ENCODE results near the gene TTC8. TPM values are rescaled to one million over a fixed set of nuclear protein-coding genes. Genes with fewer than 3 reads are reported as not detected.
"Not testable (repeated sequence)": the region's sequence is repeated elsewhere in the genome, so short reads cannot be mapped to it uniquely, and the experiment has no call there.

The TTC8 gene
- total RNA-seq, 1 experiment from 2014 or later: 25.7 TPM

DNA sequence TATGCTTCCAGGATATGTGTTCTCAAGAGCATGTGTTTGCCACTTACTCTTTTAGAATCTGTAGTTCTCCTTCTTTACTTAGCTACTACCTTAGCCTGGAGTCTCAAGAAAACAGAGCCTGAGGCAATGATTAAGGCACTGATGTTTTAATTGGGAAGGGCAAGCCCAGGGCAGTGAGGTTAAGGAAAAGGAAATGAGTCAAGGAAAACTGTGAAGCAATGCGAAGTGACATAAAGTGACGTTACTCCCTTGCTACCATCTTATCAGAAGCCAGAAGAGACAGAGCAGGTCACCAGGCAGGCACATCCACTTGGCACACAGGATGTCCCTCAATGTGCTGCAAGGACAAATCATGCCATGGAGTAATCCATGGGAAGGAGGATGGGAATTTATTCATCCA lies 20.4 kb upstream of the TTC8 start:
- Histone ChIP-seq H3K9me3 (replicated peaks) (no peaks in the 10 kb centered on the region), H3K27ac (no peak overlapping the region), H3K4me3 (no peak overlapping the region), H3K36me3 (no peaks in the 10 kb centered on the region), H3K4me1 (replicated peaks) (no peaks in the 10 kb centered on the region), H3K27me3 (replicated peaks) (no peaks in the 10 kb centered on the region)
- no peak for DNase-seq (ENCODE audit: low read depth in 1 of 2, low spot score in 2 of 2)

DNA sequence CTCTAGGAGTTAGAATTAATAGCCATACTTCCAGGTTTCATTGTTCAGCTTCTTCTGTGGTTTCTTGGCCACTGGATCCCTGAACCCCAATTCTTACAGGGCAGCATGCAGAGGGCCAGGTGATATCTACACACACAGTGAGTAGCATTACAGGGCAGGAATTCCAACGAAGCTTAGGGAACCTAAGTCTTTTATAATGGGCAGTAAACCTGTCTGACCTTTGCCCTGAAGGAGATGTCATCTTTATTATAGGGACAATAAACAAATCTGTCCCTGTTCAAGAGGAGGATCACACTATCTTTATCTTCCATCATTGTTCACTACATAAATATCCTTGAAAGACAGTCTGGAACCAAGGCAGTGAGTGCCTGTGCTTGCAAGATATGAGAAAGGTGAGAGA lies 20.0 kb upstream of the TTC8 start:
- Histone ChIP-seq H3K4me3 (no peak overlapping the region), H3K36me3 (no peaks in the 10 kb centered on the region), H3K27ac (no peak overlapping the region), H3K9me3 (replicated peaks) (no peaks in the 10 kb centered on the region), H3K27me3 (replicated peaks) (no peaks in the 10 kb centered on the region), H3K4me1 (replicated peaks) (no peaks in the 10 kb centered on the region)
- DNase-seq (ENCODE audit: low read depth in 1 of 2, low spot score in 2 of 2): no peak

DNA sequence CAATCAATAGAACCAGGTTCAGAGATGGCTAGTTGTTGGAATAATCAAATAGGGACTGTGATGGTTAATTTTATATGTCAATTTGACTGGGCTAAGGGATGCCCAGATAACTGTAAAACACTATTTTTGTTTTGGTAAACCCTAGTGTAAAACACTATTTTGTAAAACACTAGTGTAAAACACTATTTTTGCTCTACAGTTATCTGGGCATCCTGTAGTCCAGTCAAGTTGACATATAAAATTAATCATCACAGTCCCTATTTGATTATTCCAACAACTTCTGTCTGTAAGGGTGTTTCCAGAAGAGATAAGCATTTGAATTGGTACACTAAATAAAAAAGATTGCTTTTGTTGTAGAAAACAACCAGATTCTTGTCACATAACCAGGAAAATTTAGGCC lies 16.1 kb upstream of the TTC8 start:
- H3K27me3 ChIP-seq (replicated peaks): peaks cover 3% of the 10 kb centered on the region; the same call in 1 of the 2 replicates
- no peak overlapping the region for H3K27ac ChIP-seq
- H3K36me3 ChIP-seq: no peaks in the 10 kb centered on the region
- H3K4me1 ChIP-seq (replicated peaks): no peaks in the 10 kb centered on the region
- H3K9me3 ChIP-seq (replicated peaks): no peaks in the 10 kb centered on the region
- no peak overlapping the region for H3K4me3 ChIP-seq
- no peak for DNase-seq (ENCODE audit: low read depth in 1 of 2, low spot score in 2 of 2)

DNA sequence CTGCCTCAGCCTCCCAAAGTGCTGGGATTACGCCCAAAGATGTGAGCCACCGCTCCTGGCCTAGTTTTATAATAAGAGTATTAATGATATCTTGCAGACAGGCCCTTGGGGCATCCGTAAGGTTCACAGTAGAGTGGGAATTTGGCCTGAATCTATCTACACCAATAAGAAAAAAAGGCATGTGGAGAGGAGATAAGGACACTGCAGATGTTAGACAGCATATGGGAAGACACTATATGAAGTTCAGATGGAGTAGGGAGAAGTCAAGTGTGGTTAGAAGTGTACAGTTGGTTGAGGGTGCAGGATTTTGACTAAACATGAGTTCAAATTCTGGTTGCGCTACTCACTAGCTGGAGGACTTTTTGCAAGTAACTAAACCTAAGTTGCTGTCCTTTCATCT lies 8.5 kb upstream of the TTC8 start:
- peaks cover 3% of the 10 kb centered on the region for H3K27me3 ChIP-seq (replicated peaks)
- no peak overlapping the region for H3K27ac ChIP-seq
- H3K9me3 ChIP-seq (replicated peaks): no peaks in the 10 kb centered on the region; the same call in 1 of the 2 replicates
- no peak for DNase-seq (ENCODE audit: low read depth in 1 of 2, low spot score in 2 of 2)
- no peaks in the 10 kb centered on the region for H3K36me3 ChIP-seq
- H3K4me1 ChIP-seq (replicated peaks): no peaks in the 10 kb centered on the region
- no peak overlapping the region for H3K4me3 ChIP-seq

DNA sequence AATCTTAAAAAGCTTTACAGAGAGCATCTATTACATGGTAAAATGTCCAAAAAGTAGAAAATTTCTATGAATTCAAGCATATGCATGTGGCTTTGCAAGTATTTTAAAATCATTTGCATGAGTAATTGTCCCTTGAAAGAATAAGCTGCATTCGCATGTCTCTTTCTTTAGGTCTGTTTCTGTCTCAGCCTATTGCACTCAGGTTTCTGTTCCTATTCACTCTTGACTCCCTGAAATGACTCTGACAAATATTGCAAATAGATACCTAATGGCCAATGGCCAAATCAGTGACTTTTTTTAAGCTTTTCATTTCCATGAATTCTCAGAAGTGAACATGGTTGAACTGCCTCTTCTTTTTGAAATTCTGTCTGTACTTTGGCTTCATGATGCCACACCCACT lies 6.4 kb upstream of the TTC8 start:
- H3K27ac ChIP-seq: no peak overlapping the region
- 0 out of 2 replicates have a peak, but pooled peaks cover 3% of the 10 kb centered on the region for H3K4me1 ChIP-seq (replicated peaks)
- H3K36me3 ChIP-seq: no peaks in the 10 kb centered on the region
- no peak overlapping the region for H3K4me3 ChIP-seq
- no peak for DNase-seq (ENCODE audit: low read depth in 1 of 2, low spot score in 2 of 2)
- no peaks in the 10 kb centered on the region; the same call in 1 of the 2 replicates for H3K9me3 ChIP-seq (replicated peaks)
- H3K27me3 ChIP-seq (replicated peaks): peaks cover 3% of the 10 kb centered on the region; the same call in 1 of the 2 replicates

DNA sequence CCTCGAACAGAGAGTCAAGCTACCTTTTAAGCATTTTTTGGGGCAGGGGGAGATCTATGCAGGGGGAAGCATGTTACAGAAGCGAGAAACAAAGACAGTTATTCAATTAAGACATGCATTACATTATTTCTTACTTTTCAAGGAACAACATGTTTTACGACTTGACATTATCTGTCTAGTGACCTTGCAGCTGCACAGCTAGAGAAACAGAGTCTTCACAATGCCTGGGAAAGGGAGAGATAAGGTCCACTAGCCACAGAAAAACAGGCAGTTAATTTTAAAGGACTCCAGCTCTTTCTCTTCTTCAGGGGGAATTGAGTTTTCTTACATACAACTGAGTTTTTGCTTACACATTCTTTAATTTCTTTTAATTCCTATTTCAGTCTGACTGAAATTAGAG lies 4.8 kb upstream of the TTC8 start:
- H3K27me3 ChIP-seq (replicated peaks); H3K4me1 ChIP-seq (replicated peaks); H3K27ac ChIP-seq: not testable (repeated sequence)

DNA sequence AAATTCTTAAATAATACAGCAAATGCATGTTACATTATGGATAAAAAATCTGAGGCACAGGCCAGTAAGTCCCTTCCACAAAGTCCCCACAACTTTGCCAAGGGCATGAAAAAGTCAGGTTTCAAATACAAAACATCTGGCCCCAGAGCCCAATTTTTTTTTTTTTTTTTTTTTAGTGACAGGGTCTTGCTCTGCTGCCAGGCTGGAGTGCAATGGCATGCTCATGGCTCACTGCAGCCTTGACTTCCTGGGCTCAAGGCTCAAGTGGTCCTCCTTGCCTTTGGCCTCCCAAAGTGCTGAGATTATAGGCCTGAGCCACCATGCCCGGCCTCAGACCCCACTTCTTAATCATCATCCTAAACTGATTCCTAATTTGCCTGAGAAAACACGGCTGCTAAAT lies 3.1 kb upstream of the TTC8 start:
- Histone ChIP-seq H3K36me3 (no peaks in the 10 kb centered on the region), H3K9me3 (replicated peaks) (no peaks in the 10 kb centered on the region; the same call in 1 of the 2 replicates), H3K4me1 (replicated peaks) (peaks cover 12% of the 10 kb centered on the region), H3K27me3 (replicated peaks) (peaks cover 3% of the 10 kb centered on the region; the same call in 1 of the 2 replicates), H3K4me3 (no peak overlapping the region), H3K27ac (no peak overlapping the region)
- DNase-seq (ENCODE audit: low read depth in 1 of 2, low spot score in 2 of 2): no peak

More for the DNA sequence above, 4.8 kb upstream of the TTC8 start:
- H3K9me3 ChIP-seq (replicated peaks); DNase-seq (ENCODE audit: low read depth in 1 of 2, low spot score in 2 of 2); H3K4me3 ChIP-seq; H3K36me3 ChIP-seq: not testable (repeated sequence)

DNA sequence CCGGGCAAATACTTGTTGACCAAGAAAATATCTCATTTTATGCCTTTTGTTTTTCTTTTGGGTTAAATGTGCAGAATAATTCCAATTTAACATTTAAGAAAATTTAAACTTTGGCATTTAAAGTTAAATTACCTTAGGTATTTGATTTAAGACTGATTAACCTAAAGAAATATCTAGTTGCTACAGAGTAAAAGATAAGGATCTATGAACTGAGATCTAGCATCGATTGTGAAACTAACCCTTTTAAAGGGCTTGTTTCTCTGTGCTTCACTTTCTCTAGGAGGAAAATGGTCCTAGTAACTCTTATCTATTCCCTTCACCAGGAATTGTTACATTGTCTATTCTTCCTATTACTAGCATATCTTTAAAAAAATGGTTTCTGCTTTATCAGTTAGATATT lies 2.6 kb upstream of the TTC8 start:
- H3K4me3 ChIP-seq: no peak overlapping the region
- no peak overlapping the region for H3K27ac ChIP-seq

DNA sequence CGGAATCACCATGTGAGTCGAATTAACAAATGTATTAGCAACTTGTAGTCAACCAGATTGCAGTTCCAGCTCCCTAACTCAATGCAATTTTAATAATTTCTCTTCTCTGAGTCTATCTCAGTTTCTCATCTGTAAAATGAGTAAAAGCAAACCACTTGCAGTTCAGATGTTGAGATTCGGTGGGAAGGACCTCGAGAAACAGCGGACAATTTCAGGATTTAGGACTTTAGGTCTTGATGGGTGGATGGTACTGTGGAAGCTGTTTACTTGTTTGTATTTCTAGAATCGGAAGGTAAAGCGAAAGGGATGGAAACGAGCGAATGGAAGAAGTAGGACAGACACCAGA lies 510 bp upstream of the TTC8 start:
- Histone ChIP-seq H3K27ac (peak overlapping the region; percentile 93), H3K36me3 (no peaks in the 10 kb centered on the region), H3K27me3 (replicated peaks) (peaks cover 3% of the 10 kb centered on the region; the same call in 1 of the 2 replicates), H3K9me3 (replicated peaks) (no peaks in the 10 kb centered on the region; the same call in 1 of the 2 replicates), H3K4me1 (replicated peaks) (peaks cover 12% of the 10 kb centered on the region), H3K4me3 (peak overlapping the region; percentile 62)
- DNase-seq (ENCODE audit: low read depth in 1 of 2, low spot score in 2 of 2): no peak

More for the DNA sequence above, 2.6 kb upstream of the TTC8 start:
- H3K9me3 ChIP-seq (replicated peaks): no peaks in the 10 kb centered on the region; the same call in 1 of the 2 replicates
- no peak for DNase-seq (ENCODE audit: low read depth in 1 of 2, low spot score in 2 of 2)
- H3K36me3 ChIP-seq: no peaks in the 10 kb centered on the region
- peaks cover 12% of the 10 kb centered on the region for H3K4me1 ChIP-seq (replicated peaks)
- H3K27me3 ChIP-seq (replicated peaks): peaks cover 3% of the 10 kb centered on the region; the same call in 1 of the 2 replicates

DNA sequence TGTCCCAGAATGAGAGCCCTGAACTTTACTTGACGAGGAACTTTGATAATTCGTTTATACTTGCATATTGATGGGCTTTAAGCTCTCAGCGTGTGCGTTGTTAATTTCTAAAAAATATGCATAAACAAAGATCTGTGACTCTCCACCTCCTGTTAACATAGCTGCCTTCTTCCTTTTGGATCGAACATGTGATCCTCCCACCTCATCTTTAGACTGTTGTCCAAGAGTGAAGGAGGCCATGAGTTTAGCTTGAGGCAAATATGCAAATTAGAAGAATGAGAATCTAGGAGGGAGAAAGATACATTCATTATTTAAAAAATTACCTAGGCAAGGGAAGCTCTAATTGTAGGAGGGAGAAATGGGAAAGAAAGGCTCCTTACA lies 617 bp downstream of the TTC8 start:
- H3K4me3 ChIP-seq: peak overlapping the region; percentile 62
- H3K9me3 ChIP-seq (replicated peaks): no peaks in the 10 kb centered on the region; the same call in 1 of the 2 replicates
- no peaks in the 10 kb centered on the region for H3K36me3 ChIP-seq
- H3K4me1 ChIP-seq (replicated peaks): peaks cover 12% of the 10 kb centered on the region
- H3K27ac ChIP-seq: peak overlapping the region; percentile 93
- 0 out of 2 replicates have a peak, but pooled peaks cover under 1% of the 10 kb centered on the region for H3K27me3 ChIP-seq (replicated peaks)
- DNase-seq (ENCODE audit: low read depth in 1 of 2, low spot score in 2 of 2): no peak

DNA sequence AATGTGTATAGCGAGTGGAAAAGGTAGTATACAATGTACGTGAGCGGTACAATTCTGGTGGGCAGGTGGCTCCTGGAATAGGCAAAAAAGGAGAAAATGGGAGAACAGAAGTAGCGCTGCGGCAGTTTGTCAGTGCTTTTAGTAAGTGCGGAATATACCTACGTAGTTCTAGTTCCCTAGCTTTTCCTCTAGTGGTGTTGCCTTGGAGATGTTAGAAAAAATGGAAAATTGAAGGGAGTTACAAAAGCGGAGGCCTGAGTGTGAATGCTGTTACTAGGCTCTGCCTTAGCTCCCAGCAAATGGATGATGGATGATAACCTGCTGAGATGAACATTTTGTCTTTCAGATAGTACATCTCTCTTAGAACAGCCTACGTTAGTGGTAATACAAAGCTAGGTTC lies 1.1 kb downstream of the TTC8 start:
- Histone ChIP-seq H3K4me3 (peak overlapping the region; percentile 62), H3K36me3 (no peaks in the 10 kb centered on the region), H3K4me1 (replicated peaks) (peaks cover 12% of the 10 kb centered on the region), H3K9me3 (replicated peaks) (no peaks in the 10 kb centered on the region), H3K27me3 (replicated peaks) (no peaks in the 10 kb centered on the region), H3K27ac (no peak overlapping the region)
- DNase-seq (ENCODE audit: low read depth in 1 of 2, low spot score in 2 of 2): no peak

DNA sequence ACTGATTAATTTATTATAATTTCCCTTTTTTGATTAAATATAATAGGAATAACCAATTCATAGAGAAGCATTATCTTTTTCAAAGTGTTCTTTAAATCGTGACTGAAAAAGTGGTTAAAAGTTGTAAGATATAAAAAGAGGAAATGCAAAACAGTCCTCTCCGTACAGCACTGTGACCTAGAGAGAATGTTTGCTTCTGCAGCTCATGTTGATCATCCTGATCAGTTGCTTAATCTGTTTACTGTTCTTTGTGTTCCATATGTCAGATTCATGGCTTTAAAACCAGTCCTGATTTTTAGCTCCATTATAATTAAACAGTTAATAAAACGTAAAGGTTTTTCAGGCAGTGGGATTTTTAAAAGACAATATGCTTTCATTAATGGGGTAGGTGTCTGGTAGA lies 4.7 kb downstream of the TTC8 start:
- DNase-seq (ENCODE audit: low read depth in 1 of 2, low spot score in 2 of 2): no peak
- H3K9me3 ChIP-seq (replicated peaks): no peaks in the 10 kb centered on the region
- H3K36me3 ChIP-seq: no peaks in the 10 kb centered on the region
- H3K27me3 ChIP-seq (replicated peaks): no peaks in the 10 kb centered on the region
- peaks cover 28% of the 10 kb centered on the region for H3K4me1 ChIP-seq (replicated peaks)
- H3K27ac ChIP-seq: no peak overlapping the region
- no peak overlapping the region for H3K4me3 ChIP-seq

DNA sequence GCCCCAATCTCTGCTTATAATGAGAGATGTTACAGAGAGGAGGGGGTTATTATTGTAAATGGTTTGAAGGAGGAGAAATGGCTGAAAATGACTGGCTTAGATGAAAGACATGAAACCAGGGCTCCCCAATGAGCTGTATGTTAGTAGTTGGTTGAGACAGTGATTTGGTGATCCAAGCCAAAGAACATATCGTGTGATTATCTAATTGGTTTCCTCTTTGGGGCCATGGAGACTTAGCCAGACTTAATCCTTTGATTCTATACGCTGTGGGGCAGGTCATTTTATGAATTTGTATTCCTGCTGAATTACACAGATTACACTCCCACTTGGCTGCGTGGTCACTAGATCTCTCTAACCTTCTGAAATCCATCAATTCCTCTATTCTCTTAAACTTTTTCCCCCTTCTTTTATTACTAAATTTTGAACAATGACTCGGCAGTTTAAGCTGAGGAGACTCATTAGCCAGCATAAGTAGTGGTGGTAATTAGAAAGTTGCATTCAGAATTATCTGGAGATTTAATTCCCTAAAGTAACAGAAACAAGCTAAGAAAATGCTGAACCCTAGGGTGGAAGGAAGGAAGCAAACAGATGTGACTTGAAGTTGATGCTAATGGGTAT lies 5.3 kb downstream of the TTC8 start:
- peaks cover 34% of the 10 kb centered on the region for H3K4me1 ChIP-seq (replicated peaks)
- no peak overlapping the region for H3K27ac ChIP-seq
- DNase-seq (ENCODE audit: low read depth in 1 of 2, low spot score in 2 of 2): no peak

DNA sequence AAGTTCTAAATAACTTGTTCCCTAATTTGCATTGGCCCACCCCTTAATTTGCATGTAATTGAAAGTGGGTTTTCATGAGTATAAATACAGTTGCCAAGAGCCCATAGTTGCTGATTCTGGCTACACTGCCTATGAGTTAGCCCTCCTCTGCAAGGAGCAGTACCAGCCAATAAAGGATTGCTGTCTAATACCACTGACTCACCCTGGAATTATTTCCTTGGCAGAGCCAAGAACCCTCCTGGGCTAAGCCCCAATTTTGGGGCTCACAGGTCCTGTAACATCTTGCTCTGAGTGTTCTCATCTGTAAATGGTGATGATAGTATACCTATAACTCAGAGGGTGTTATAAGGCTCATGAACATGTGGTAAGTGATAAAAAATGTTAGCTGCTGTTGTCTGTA lies 6.8 kb downstream of the TTC8 start:
- no peak overlapping the region for H3K4me3 ChIP-seq
- H3K9me3 ChIP-seq (replicated peaks): no peaks in the 10 kb centered on the region
- DNase-seq (ENCODE audit: low read depth in 1 of 2, low spot score in 2 of 2): no peak
- H3K27me3 ChIP-seq (replicated peaks): no peaks in the 10 kb centered on the region
- H3K27ac ChIP-seq: no peak overlapping the region
- peaks cover 38% of the 10 kb centered on the region for H3K4me1 ChIP-seq (replicated peaks)
- H3K36me3 ChIP-seq: no peaks in the 10 kb centered on the region

More for the DNA sequence above, 5.3 kb downstream of the TTC8 start:
- Histone ChIP-seq H3K9me3 (replicated peaks) (no peaks in the 10 kb centered on the region), H3K36me3 (no peaks in the 10 kb centered on the region), H3K4me3 (no peak overlapping the region), H3K27me3 (replicated peaks) (no peaks in the 10 kb centered on the region)
